Prostate gland (tissue), 2 donors: ENCODE data around the gene DNAJC1.

Source experiments
- POLR2A ChIP-seq: fragments of 450-650 bp; IDR thresholded peaks from one replicate; pipeline ENCODE4 v1.6.1; 2016; ENCODE audit warnings: antibody characterized with exemption, mild to moderate bottlenecking
- POLR2AphosphoS5 ChIP-seq: sonication (generic); formaldehyde crosslinking; IDR thresholded peaks from one replicate; pipeline ENCODE4 v1.6.1; 2017; ENCODE audit warnings: antibody characterized with exemption
- TF ChIP-seq, protein P1 (sequence below), 4 experiments: fragments of 200-600 bp in 2 of 4; fragments of 450-650 bp in 2 of 4; sonication (generic) in 2 of 4; IDR thresholded peaks; 1 replicate in 3 of 4; 2 replicates in 1 of 4; pipeline ENCODE4 v1.5.1; 2016 to 2019; ENCODE audit warnings: antibody characterized with exemption in 4 of 4, mild to moderate bottlenecking in 2 of 4, moderate library complexity in 2 of 4

DNA sequence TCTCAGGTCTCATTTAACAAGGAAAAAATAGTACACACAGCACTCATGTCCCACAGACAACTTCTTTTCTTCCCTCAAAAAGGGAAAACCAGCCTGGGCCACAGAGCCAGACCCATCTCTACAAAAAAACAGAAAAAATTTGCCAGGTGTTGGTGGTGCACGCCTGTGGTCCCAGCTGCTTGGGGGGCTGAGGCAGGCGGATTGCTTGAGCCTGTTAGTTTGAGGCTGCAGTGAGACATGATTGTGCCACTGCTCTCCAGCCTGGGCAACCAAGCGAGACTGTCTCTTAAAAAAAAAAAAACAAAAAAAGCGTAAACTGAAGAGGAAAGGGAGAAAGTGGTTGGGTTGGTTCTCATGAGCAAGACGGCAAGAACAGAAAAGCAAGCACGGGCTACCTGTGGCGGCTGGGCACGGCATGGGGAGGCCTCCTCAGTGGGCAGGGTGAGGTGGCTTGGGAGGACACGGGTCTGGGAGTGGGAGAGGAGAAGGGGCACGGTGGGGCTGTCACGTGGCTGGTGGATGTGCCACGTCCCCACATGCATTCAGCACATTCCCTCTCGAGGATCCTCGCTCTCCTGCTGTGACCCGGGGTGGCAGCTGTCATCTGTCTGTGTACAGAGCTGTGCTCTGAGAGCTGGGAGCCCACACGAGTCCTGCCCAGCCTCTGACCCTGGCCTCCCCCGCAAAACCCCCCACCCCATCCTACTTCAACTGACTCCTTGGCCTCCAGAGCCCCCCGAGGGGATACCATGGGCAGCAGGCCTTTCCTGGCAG, 249.8 kb downstream of the DNAJC1 start:
- TF ChIP-seq, protein P1, sequence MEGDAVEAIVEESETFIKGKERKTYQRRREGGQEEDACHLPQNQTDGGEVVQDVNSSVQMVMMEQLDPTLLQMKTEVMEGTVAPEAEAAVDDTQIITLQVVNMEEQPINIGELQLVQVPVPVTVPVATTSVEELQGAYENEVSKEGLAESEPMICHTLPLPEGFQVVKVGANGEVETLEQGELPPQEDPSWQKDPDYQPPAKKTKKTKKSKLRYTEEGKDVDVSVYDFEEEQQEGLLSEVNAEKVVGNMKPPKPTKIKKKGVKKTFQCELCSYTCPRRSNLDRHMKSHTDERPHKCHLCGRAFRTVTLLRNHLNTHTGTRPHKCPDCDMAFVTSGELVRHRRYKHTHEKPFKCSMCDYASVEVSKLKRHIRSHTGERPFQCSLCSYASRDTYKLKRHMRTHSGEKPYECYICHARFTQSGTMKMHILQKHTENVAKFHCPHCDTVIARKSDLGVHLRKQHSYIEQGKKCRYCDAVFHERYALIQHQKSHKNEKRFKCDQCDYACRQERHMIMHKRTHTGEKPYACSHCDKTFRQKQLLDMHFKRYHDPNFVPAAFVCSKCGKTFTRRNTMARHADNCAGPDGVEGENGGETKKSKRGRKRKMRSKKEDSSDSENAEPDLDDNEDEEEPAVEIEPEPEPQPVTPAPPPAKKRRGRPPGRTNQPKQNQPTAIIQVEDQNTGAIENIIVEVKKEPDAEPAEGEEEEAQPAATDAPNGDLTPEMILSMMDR (IDR thresholded peaks at IDR 0.05) = no peak
- TF ChIP-seq POLR2AphosphoS5 = no peak
- TF ChIP-seq POLR2A = no peak
